ENCODE measurements around the gene ARHGEF16. TPM values are rescaled to one million over a fixed set of nuclear protein-coding genes. Genes with fewer than 3 reads are reported as not detected.

Gene ARHGEF16
- polyA plus RNA-seq, 1 experiment, result 0.04 TPM

- CTCF ChIA-PET, result interaction anchor here (0.7 to 7.6 kb wide), 4 partner anchors 19 to 136 kb away, joined by 4 to 104 read pairs (median 10); no protein-coding TSS in a partner anchor
- POLR2A ChIA-PET, result no interaction called here
- DNase-seq (ENCODE audit: low read depth), result no peak
- peaks cover 13% of the 10 kb centered on the region for H3K36me3 ChIP-seq (ENCODE audit: control insufficient read depth, insufficient read depth, low read length)
- TF ChIP-seq CTCF (IDR thresholded peaks at IDR 0.05; ENCODE audit: insufficient read depth, low read depth, low read length), result no peak
- H3K4me3 ChIP-seq (ENCODE audit: low read depth, low read length), result no peak overlapping the region
- no peaks in the 10 kb centered on the region for H3K27me3 ChIP-seq (ENCODE audit: control insufficient read depth, insufficient read depth, low read length)
Observed at GRCh38 chr1:3485016-3485415, 30.6 kb downstream of the ARHGEF16 start.

GRCh38 chr1:3488432-3488831, 34.0 kb downstream of the ARHGEF16 start:
- ChIA-PET POLR2A (no interaction called here), CTCF (interaction anchor here (0.9 to 7.6 kb wide), 6 partner anchors 16 to 132 kb away, joined by 3 to 104 read pairs (median 6); no protein-coding TSS in a partner anchor)
- DNase-seq (ENCODE audit: low read depth), result no peak
- peaks cover 24% of the 10 kb centered on the region for H3K36me3 ChIP-seq (ENCODE audit: control insufficient read depth, insufficient read depth, low read length)
- H3K4me3 ChIP-seq (ENCODE audit: low read depth, low read length), result no peak overlapping the region
- H3K27me3 ChIP-seq (ENCODE audit: control insufficient read depth, insufficient read depth, low read length), result no peaks in the 10 kb centered on the region
- TF ChIP-seq CTCF (IDR thresholded peaks at IDR 0.05; ENCODE audit: insufficient read depth, low read depth, low read length), result no peak

- TF ChIP-seq CTCF (IDR thresholded peaks at IDR 0.05; ENCODE audit: insufficient read depth, low read depth, low read length), result no peak
- Histone ChIP-seq H3K36me3 (ENCODE audit: control insufficient read depth, insufficient read depth, low read length) (peaks cover 36% of the 10 kb centered on the region), H3K27me3 (ENCODE audit: control insufficient read depth, insufficient read depth, low read length) (no peaks in the 10 kb centered on the region), H3K4me3 (ENCODE audit: low read depth, low read length) (no peak overlapping the region)
- ChIA-PET CTCF (interaction anchor here (0.6 to 7.6 kb wide), 18 partner anchors 9 to 131 kb away, joined by 3 to 104 read pairs (median 4); no protein-coding TSS in a partner anchor), POLR2A (no interaction called here)
- DNase-seq (ENCODE audit: low read depth), result no peak
Observed at GRCh38 chr1:3490046-3490745, 35.7 kb downstream of the ARHGEF16 start.

GRCh38 chr1:3491291-3492246, 37.1 kb downstream of the ARHGEF16 start:
- DNase-seq (ENCODE audit: low read depth), result no peak
- Histone ChIP-seq H3K4me3 (ENCODE audit: low read depth, low read length) (no peak overlapping the region), H3K27me3 (ENCODE audit: control insufficient read depth, insufficient read depth, low read length) (no peaks in the 10 kb centered on the region), H3K36me3 (ENCODE audit: control insufficient read depth, insufficient read depth, low read length) (peaks cover 44% of the 10 kb centered on the region)
- peak; percentile 98 for TF ChIP-seq CTCF (IDR thresholded peaks at IDR 0.05; ENCODE audit: insufficient read depth, low read depth, low read length)
- POLR2A ChIA-PET, result no interaction called here
- CTCF ChIA-PET, result interaction anchor here (0.6 to 7.6 kb wide), 26 partner anchors 9 to 129 kb away, joined by 3 to 104 read pairs (median 4); no protein-coding TSS in a partner anchor

Measured in BJ (cell line).